Measurements from ENCODE around the gene RIC8A. TPM values are rescaled to one million over a fixed set of nuclear protein-coding genes. Genes with fewer than 3 reads are reported as not detected.
"Not testable (repeated sequence)": the region's sequence is repeated elsewhere in the genome, so short reads cannot be mapped to it uniquely, and the experiment has no call there.

The RIC8A gene
- total RNA-seq, 1 experiment from 2014 or later: 115 TPM

- in situ Hi-C loops (cut with HindIII; ENCODE audit: low pct_unique_long_range_greater_than_20kb, low sequenced_read_pairs): no loop called here
- no peak for DNase-seq (ENCODE audit: low read depth)
Observed at GRCh38 chr11:235609-235996, 28.1 kb downstream of the RIC8A start.

GRCh38 chr11:235997-236773 is 28.7 kb downstream of the RIC8A start, which contains the start of gene SIRT3:
SIRT3 (minus strand) TSS chr11:236342; CDS start chr11:236328, 14 bp downstream.
- in situ Hi-C loops (cut with HindIII; ENCODE audit: low pct_unique_long_range_greater_than_20kb, low sequenced_read_pairs): no loop called here

GRCh38 chr11:236774-237767 is 29.6 kb downstream of the RIC8A start, which contains the start of gene PSMD13:
PSMD13 (plus strand) TSS chr11:236976; CDS start chr11:237050, 74 bp downstream.
- in situ Hi-C loops (cut with HindIII; ENCODE audit: low pct_unique_long_range_greater_than_20kb, low sequenced_read_pairs): no loop called here
- no peak for DNase-seq (ENCODE audit: low read depth)

More at GRCh38 chr11:235997-236773, 28.7 kb downstream of the RIC8A start, which contains the start of gene SIRT3:
- DNase-seq (ENCODE audit: low read depth): peak; percentile 64

DNA sequence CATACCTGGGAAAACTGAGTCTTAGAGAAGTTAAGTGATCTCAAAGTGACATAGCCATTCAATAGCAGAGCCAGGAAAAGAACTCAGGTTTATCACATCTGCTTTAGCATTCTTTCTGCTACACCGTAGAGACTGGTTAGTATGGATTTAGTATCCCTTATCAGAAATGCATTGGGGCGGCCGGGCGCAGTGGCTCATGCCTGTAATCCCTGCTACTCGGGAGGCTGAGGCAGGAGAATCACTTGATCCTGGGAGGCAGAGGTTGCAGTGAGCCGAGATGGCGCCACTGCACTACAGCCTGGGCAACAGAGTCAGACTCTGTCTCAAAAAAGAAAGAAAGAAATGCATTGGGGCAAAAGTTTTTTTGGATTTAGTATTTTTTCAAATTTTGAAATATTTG is 30.8 kb downstream of the RIC8A start:
- in situ Hi-C loops (cut with HindIII; ENCODE audit: low pct_unique_long_range_greater_than_20kb, low sequenced_read_pairs); DNase-seq (ENCODE audit: low read depth): not testable (repeated sequence)

DNA sequence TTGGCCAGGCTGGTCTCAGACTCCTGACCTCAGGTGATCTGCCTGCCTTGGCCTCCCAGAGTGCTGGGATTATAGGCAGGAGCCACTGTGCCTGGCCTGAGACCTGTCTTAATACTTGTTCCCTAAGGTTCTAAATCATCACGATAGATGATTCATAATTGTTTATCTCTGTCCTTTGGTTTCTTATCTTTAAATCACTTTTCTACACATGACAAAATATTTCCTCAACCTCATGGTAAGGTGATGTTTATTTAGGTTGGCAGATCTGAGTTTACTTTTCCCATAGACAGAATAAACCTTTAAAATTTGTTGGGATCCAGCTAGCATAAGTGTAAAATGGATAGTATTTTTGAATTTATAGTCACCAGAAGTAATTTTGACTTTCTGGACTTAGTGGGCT is 32.8 kb downstream of the RIC8A start:
- no peak for DNase-seq (ENCODE audit: low read depth)
- in situ Hi-C loops (cut with HindIII; ENCODE audit: low pct_unique_long_range_greater_than_20kb, low sequenced_read_pairs): no loop called here

GRCh38 chr11:241634-242033 is 34.1 kb downstream of the RIC8A start:
- in situ Hi-C loops (cut with HindIII; ENCODE audit: low pct_unique_long_range_greater_than_20kb, low sequenced_read_pairs): no loop called here
- no peak for DNase-seq (ENCODE audit: low read depth)

GRCh38 chr11:244376-244775 is 36.9 kb downstream of the RIC8A start:
- in situ Hi-C loops (cut with HindIII; ENCODE audit: low pct_unique_long_range_greater_than_20kb, low sequenced_read_pairs): no loop called here

GRCh38 chr11:249062-249461 is 41.6 kb downstream of the RIC8A start:
- in situ Hi-C loops (cut with HindIII; ENCODE audit: low pct_unique_long_range_greater_than_20kb, low sequenced_read_pairs): no loop called here
- DNase-seq (ENCODE audit: low read depth): no peak

More at GRCh38 chr11:244376-244775, 36.9 kb downstream of the RIC8A start:
- no peak for DNase-seq (ENCODE audit: low read depth)

GRCh38 chr11:250274-250673 is 42.8 kb downstream of the RIC8A start:
- DNase-seq (ENCODE audit: low read depth): no peak
- in situ Hi-C loops (cut with HindIII; ENCODE audit: low pct_unique_long_range_greater_than_20kb, low sequenced_read_pairs): no loop called here

DNA sequence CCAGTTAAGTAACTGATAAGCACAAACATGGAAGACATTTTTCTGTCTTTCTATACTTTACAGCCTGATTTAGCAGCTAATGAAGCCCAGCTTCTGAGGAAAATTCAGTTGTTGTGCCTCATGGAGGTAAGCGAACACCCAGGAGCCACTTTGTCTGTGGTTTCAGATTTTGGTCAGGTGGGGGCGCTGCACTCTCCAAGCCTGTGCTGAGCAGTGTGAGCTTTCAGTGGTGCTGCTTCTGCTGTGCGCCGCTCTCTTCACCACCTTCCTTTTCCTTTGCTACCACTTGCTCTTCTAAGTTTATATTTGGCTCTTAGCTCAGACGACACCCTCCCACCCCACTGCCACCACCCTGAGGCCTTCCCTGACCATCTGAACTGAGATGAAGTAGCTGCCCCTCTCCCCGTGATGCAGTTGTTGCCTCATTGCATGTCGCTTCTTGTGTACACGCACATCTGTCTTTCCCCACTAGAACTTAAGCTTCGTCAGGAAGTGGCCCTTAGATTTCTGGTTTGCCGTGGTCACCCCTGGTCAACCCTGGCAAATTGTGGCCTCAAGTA is 43.3 kb downstream of the RIC8A start:
- no peak for DNase-seq (ENCODE audit: low read depth)
- in situ Hi-C loops (cut with HindIII; ENCODE audit: low pct_unique_long_range_greater_than_20kb, low sequenced_read_pairs): no loop called here

- no peak for DNase-seq (ENCODE audit: low read depth)
- in situ Hi-C loops (cut with HindIII; ENCODE audit: low pct_unique_long_range_greater_than_20kb, low sequenced_read_pairs): no loop called here
Observed at GRCh38 chr11:251550-251949, 44.0 kb downstream of the RIC8A start.

GRCh38 chr11:252666-253065 is 45.2 kb downstream of the RIC8A start:
- in situ Hi-C loops (cut with HindIII; ENCODE audit: low pct_unique_long_range_greater_than_20kb, low sequenced_read_pairs): no loop called here
- DNase-seq (ENCODE audit: low read depth): no peak

DNA sequence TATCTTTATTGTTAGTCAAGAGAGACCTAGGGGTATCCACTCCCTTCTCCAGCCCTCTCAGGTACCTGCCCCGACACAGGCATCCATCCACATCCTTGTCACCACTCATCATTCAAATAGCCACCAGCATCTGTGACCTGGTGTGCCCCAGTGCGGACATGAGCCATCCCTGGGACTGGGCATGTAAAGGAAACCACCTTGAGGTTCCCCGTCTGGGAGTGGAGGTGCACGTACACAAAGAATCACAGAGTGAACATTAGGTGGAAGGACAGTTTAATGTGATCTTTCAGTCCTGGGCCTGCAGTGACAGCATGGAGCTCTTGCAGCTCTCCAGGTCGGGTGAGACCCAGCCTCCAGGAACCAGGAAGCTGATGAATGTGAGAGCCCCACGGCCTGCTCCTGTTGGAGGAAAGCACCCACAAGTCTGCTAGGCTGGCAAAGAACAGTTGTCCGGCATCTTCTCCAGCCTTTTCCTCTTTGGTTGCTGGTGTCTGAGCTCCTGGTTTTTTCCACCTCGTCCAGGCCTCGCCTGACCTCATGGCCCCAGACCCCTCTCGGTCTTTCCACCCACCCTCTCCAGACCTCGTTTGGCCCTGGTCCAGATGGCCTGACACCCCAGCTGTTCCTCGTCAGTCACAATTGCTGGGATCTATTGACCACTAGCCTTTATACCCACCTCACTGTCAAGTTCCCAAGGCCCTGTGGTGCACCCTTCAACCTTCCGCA is 45.8 kb downstream of the RIC8A start:
- no peak for DNase-seq (ENCODE audit: low read depth)
- in situ Hi-C loops (cut with HindIII; ENCODE audit: low pct_unique_long_range_greater_than_20kb, low sequenced_read_pairs): no loop called here

GRCh38 chr11:253886-254270 is 46.4 kb downstream of the RIC8A start:
- DNase-seq (ENCODE audit: low read depth): no peak
- in situ Hi-C loops (cut with HindIII; ENCODE audit: low pct_unique_long_range_greater_than_20kb, low sequenced_read_pairs): no loop called here

- DNase-seq (ENCODE audit: low read depth): no peak
- in situ Hi-C loops (cut with HindIII; ENCODE audit: low pct_unique_long_range_greater_than_20kb, low sequenced_read_pairs): no loop called here
Observed at GRCh38 chr11:255176-255575, 47.7 kb downstream of the RIC8A start.

DNA sequence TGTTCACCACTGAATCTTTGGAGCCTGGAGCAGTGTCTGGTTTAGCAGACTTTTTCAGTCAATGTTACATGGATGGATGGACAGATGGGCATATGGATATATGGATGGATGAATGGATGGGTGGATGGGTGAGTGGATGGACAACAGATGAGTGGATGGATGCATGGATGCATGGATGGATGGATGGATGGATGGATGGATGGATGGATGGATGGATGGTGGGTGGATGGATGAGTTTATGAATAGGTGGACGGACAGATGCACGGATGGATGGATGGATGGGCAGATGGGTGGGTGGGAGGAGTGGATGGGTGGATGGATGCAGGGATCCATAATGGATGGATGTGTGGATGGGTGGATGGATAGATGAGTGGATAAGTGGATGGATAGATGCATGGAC is 48.3 kb downstream of the RIC8A start:
- in situ Hi-C loops (cut with HindIII; ENCODE audit: low pct_unique_long_range_greater_than_20kb, low sequenced_read_pairs): no loop called here
- no peak for DNase-seq (ENCODE audit: low read depth)

GRCh38 chr11:256952-257737 is 49.6 kb downstream of the RIC8A start:
- in situ Hi-C loops (cut with HindIII; ENCODE audit: low pct_unique_long_range_greater_than_20kb, low sequenced_read_pairs): no loop called here
- DNase-seq (ENCODE audit: low read depth): no peak

All from Caki2 (cell line).